ENCODE data around the gene ATOSB.

Gene ATOSB

GRCh38 chr9:35114113-35114839 is 1.4 kb downstream of the ATOSB start:
- in situ Hi-C loops (cut with MboI; ENCODE audit: low pct_unique_long_range_greater_than_20kb, low sequenced_read_pairs, unreplicated experiment) = no loop called here
- no peak for TF ChIP-seq CTCF (IDR thresholded peaks at IDR 0.05; ENCODE audit: extremely low read depth, insufficient read depth, missing control alignments)
- DNase-seq (ENCODE audit: low spot score) = peak; percentile 54

GRCh38 chr9:35112257-35113020 is 3.2 kb downstream of the ATOSB start:
- no peak for TF ChIP-seq CTCF (IDR thresholded peaks at IDR 0.05; ENCODE audit: extremely low read depth, insufficient read depth, missing control alignments)
- DNase-seq (ENCODE audit: low spot score) = no peak
- in situ Hi-C loops (cut with MboI; ENCODE audit: low pct_unique_long_range_greater_than_20kb, low sequenced_read_pairs, unreplicated experiment) = no loop called here

GRCh38 chr9:35111001-35111933 is 4.4 kb downstream of the ATOSB start:
- in situ Hi-C loops (cut with MboI; ENCODE audit: low pct_unique_long_range_greater_than_20kb, low sequenced_read_pairs, unreplicated experiment) = no loop called here
- DNase-seq (ENCODE audit: low spot score) = peak; percentile 98
- no peak for TF ChIP-seq CTCF (IDR thresholded peaks at IDR 0.05; ENCODE audit: extremely low read depth, insufficient read depth, missing control alignments)

GRCh38 chr9:35110327-35110761 is 5.3 kb downstream of the ATOSB start:
- no peak for DNase-seq (ENCODE audit: low spot score)
- in situ Hi-C loops (cut with MboI; ENCODE audit: low pct_unique_long_range_greater_than_20kb, low sequenced_read_pairs, unreplicated experiment) = no loop called here

GRCh38 chr9:35108946-35109575 is 6.6 kb downstream of the ATOSB start:
- no peak for DNase-seq (ENCODE audit: low spot score)
- TF ChIP-seq CTCF (IDR thresholded peaks at IDR 0.05; ENCODE audit: extremely low read depth, insufficient read depth, missing control alignments) = no peak
- in situ Hi-C loops (cut with MboI; ENCODE audit: low pct_unique_long_range_greater_than_20kb, low sequenced_read_pairs, unreplicated experiment) = no loop called here

More at GRCh38 chr9:35110327-35110761, 5.3 kb downstream of the ATOSB start:
- TF ChIP-seq CTCF (IDR thresholded peaks at IDR 0.05; ENCODE audit: extremely low read depth, insufficient read depth, missing control alignments) = no peak

- in situ Hi-C loops (cut with MboI; ENCODE audit: low pct_unique_long_range_greater_than_20kb, low sequenced_read_pairs, unreplicated experiment) = no loop called here
- DNase-seq (ENCODE audit: low spot score) = peak; percentile 3
- no peak for TF ChIP-seq CTCF (IDR thresholded peaks at IDR 0.05; ENCODE audit: extremely low read depth, insufficient read depth, missing control alignments)
Measured at GRCh38 chr9:35108461-35108860, 7.2 kb downstream of the ATOSB start.
